K562 (cell line): ENCODE data around the gene COX5A. TPM values are rescaled to one million over a fixed set of nuclear protein-coding genes. Genes with fewer than 3 reads are reported as not detected.

Experiments used
- CHD1 ChIP-seq: fragments of 200-600 bp; sonication (generic); IDR thresholded peaks from one replicate; pipeline ENCODE4 v1.6.1; 2012; ENCODE audit warnings: mild to moderate bottlenecking, moderate library complexity, low read length, inconsistent platforms
- ETS2 ChIP-seq: IDR thresholded peaks from 2 replicates; pipeline ENCODE4 v1.6.1; 2016; ENCODE audit warnings: borderline replicate concordance, missing genetic modification characterization, mild to moderate bottlenecking, moderate library complexity, missing compliant biosample characterization; ENCODE audit not compliant: poor library complexity, severe bottlenecking
- PYGO2 ChIP-seq: fragments of 450-650 bp; IDR thresholded peaks from 2 replicates; pipeline ENCODE4 v1.6.1; 2016; ENCODE audit warnings: mild to moderate bottlenecking, missing genetic modification characterization, moderate library complexity, missing compliant biosample characterization
- USF2 ChIP-seq: sonication (generic); formaldehyde crosslinking; IDR thresholded peaks from 2 replicates; pipeline ENCODE4 v1.5.0; 2020; ENCODE audit warnings: missing genetic modification reagents
- polyA plus RNA-seq, 8 experiments: library from polyadenylated mRNA; depleted of rRNA in 4 of 8; stranded (reverse) in 5 of 8; unstranded in 3 of 8; fragments of >200 nt; fragmentation: Nextera tagmentation in 2 of 8; fragmentation: Illumina TruSeq in 1 of 8; extraction: Ambion mirVana in 2 of 8; extraction: Trizol in 1 of 8; gene quantifications; 2 replicates each; pipeline versions ENCODE4 v1.2.1 to v1.2.3, GENCODE V29; 2011 to 2014; ENCODE audit warnings: inconsistent platforms in 1 of 8, missing spikeins in 1 of 8
- total RNA-seq, 7 experiments: library from RNA; depleted of rRNA in 6 of 7; stranded (reverse); fragments of >200 nt in 6 of 7; fragmentation: Illumina TruSeq in 2 of 7; extraction: Trizol in 2 of 7; gene quantifications; 2 replicates each; pipeline versions ENCODE4 v1.2.1 to v1.2.3, GENCODE V29; 2011 to 2021; ENCODE audit warnings: low replicate concordance in 1 of 7
- TF ChIP-seq, protein P1 (sequence below): IDR thresholded peaks from 2 replicates; pipeline ENCODE4 v1.6.1; 2011; ENCODE audit warnings: borderline replicate concordance, low read depth, mild to moderate bottlenecking, moderate library complexity, low read length; ENCODE audit not compliant: insufficient read depth, poor library complexity, severe bottlenecking
- TF ChIP-seq, protein P2 (sequence below): fragments of 450-650 bp; IDR thresholded peaks from 2 replicates; pipeline ENCODE4 v1.6.1; 2016; ENCODE audit warnings: antibody characterized with exemption
- TF ChIP-seq, protein P3 (sequence below): fragments of 450-650 bp; IDR thresholded peaks from 2 replicates; pipeline ENCODE4 v1.6.1; 2016; ENCODE audit warnings: mild to moderate bottlenecking, moderate library complexity

The COX5A gene
- total and polyA plus RNA-seq, 9 of the 15 experiments (the other 6 are each of a cell fraction or from before 2014, with no cell fraction given): 86.8 to 553 (median 371) TPM

GRCh38 chr15:74889883-74890664 lies 47.8 kb downstream of the COX5A start, which contains the start of gene MPI (continued):
- TF ChIP-seq, protein P1, sequence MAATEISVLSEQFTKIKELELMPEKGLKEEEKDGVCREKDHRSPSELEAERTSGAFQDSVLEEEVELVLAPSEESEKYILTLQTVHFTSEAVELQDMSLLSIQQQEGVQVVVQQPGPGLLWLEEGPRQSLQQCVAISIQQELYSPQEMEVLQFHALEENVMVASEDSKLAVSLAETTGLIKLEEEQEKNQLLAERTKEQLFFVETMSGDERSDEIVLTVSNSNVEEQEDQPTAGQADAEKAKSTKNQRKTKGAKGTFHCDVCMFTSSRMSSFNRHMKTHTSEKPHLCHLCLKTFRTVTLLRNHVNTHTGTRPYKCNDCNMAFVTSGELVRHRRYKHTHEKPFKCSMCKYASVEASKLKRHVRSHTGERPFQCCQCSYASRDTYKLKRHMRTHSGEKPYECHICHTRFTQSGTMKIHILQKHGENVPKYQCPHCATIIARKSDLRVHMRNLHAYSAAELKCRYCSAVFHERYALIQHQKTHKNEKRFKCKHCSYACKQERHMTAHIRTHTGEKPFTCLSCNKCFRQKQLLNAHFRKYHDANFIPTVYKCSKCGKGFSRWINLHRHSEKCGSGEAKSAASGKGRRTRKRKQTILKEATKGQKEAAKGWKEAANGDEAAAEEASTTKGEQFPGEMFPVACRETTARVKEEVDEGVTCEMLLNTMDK: no peak
- TF ChIP-seq CHD1 (peak; percentile 49), USF2 (CRISPR knock-in tag) (no peak), ETS2 (tag) (no peak), PYGO2 (tag) (no peak)
- TF ChIP-seq, protein P2, sequence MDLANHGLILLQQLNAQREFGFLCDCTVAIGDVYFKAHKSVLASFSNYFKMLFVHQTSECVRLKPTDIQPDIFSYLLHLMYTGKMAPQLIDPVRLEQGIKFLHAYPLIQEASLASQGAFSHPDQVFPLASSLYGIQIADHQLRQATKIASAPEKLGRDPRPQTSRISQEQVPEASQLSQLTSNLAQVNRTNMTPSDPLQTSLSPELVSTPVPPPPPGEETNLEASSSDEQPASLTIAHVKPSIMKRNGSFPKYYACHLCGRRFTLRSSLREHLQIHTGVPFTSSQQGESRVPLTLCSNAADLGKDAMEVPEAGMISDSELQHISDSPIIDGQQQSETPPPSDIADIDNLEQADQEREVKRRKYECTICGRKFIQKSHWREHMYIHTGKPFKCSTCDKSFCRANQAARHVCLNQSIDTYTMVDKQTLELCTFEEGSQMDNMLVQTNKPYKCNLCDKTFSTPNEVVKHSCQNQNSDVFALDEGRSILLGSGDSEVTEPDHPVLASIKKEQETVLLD: no peak
- TF ChIP-seq, protein P3, sequence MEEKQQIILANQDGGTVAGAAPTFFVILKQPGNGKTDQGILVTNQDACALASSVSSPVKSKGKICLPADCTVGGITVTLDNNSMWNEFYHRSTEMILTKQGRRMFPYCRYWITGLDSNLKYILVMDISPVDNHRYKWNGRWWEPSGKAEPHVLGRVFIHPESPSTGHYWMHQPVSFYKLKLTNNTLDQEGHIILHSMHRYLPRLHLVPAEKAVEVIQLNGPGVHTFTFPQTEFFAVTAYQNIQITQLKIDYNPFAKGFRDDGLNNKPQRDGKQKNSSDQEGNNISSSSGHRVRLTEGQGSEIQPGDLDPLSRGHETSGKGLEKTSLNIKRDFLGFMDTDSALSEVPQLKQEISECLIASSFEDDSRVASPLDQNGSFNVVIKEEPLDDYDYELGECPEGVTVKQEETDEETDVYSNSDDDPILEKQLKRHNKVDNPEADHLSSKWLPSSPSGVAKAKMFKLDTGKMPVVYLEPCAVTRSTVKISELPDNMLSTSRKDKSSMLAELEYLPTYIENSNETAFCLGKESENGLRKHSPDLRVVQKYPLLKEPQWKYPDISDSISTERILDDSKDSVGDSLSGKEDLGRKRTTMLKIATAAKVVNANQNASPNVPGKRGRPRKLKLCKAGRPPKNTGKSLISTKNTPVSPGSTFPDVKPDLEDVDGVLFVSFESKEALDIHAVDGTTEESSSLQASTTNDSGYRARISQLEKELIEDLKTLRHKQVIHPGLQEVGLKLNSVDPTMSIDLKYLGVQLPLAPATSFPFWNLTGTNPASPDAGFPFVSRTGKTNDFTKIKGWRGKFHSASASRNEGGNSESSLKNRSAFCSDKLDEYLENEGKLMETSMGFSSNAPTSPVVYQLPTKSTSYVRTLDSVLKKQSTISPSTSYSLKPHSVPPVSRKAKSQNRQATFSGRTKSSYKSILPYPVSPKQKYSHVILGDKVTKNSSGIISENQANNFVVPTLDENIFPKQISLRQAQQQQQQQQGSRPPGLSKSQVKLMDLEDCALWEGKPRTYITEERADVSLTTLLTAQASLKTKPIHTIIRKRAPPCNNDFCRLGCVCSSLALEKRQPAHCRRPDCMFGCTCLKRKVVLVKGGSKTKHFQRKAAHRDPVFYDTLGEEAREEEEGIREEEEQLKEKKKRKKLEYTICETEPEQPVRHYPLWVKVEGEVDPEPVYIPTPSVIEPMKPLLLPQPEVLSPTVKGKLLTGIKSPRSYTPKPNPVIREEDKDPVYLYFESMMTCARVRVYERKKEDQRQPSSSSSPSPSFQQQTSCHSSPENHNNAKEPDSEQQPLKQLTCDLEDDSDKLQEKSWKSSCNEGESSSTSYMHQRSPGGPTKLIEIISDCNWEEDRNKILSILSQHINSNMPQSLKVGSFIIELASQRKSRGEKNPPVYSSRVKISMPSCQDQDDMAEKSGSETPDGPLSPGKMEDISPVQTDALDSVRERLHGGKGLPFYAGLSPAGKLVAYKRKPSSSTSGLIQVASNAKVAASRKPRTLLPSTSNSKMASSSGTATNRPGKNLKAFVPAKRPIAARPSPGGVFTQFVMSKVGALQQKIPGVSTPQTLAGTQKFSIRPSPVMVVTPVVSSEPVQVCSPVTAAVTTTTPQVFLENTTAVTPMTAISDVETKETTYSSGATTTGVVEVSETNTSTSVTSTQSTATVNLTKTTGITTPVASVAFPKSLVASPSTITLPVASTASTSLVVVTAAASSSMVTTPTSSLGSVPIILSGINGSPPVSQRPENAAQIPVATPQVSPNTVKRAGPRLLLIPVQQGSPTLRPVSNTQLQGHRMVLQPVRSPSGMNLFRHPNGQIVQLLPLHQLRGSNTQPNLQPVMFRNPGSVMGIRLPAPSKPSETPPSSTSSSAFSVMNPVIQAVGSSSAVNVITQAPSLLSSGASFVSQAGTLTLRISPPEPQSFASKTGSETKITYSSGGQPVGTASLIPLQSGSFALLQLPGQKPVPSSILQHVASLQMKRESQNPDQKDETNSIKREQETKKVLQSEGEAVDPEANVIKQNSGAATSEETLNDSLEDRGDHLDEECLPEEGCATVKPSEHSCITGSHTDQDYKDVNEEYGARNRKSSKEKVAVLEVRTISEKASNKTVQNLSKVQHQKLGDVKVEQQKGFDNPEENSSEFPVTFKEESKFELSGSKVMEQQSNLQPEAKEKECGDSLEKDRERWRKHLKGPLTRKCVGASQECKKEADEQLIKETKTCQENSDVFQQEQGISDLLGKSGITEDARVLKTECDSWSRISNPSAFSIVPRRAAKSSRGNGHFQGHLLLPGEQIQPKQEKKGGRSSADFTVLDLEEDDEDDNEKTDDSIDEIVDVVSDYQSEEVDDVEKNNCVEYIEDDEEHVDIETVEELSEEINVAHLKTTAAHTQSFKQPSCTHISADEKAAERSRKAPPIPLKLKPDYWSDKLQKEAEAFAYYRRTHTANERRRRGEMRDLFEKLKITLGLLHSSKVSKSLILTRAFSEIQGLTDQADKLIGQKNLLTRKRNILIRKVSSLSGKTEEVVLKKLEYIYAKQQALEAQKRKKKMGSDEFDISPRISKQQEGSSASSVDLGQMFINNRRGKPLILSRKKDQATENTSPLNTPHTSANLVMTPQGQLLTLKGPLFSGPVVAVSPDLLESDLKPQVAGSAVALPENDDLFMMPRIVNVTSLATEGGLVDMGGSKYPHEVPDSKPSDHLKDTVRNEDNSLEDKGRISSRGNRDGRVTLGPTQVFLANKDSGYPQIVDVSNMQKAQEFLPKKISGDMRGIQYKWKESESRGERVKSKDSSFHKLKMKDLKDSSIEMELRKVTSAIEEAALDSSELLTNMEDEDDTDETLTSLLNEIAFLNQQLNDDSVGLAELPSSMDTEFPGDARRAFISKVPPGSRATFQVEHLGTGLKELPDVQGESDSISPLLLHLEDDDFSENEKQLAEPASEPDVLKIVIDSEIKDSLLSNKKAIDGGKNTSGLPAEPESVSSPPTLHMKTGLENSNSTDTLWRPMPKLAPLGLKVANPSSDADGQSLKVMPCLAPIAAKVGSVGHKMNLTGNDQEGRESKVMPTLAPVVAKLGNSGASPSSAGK: peak; percentile 5; the same call in 1 of the 2 replicates
